ENCODE results near the gene VPS72.
"Not testable (repeated sequence)": the region's sequence is repeated elsewhere in the genome, so short reads cannot be mapped to it uniquely, and the experiment has no call there.

VPS72 gene

GRCh38 chr1:151189637-151190445 lies at the start of gene VPS72:
VPS72 (minus strand) TSS chr1:151190197; CDS start chr1:151190121, 76 bp downstream.
- DNase-seq (ENCODE audit: low spot score), result peak; percentile 85

- no peak for DNase-seq (ENCODE audit: low spot score)
Measured at GRCh38 chr1:151238467-151238739, 48.4 kb upstream of the VPS72 start.

GRCh38 chr1:151237678-151238466 lies 47.9 kb upstream of the VPS72 start:
- DNase-seq (ENCODE audit: low spot score), result no peak

- no peak for DNase-seq (ENCODE audit: low spot score)
Measured at GRCh38 chr1:151235235-151235634, 45.2 kb upstream of the VPS72 start.

GRCh38 chr1:151222130-151222529 lies 32.1 kb upstream of the VPS72 start:
- no peak for DNase-seq (ENCODE audit: low spot score)

- DNase-seq (ENCODE audit: low spot score), result no peak
Measured at GRCh38 chr1:151221616-151222015, 31.6 kb upstream of the VPS72 start.

- DNase-seq (ENCODE audit: low spot score), result no peak
Measured at GRCh38 chr1:151213560-151213959, 23.6 kb upstream of the VPS72 start.

- DNase-seq (ENCODE audit: low spot score), result no peak
Measured at GRCh38 chr1:151211972-151212705, 22.1 kb upstream of the VPS72 start.

GRCh38 chr1:151210830-151211229 lies 20.8 kb upstream of the VPS72 start:
- DNase-seq (ENCODE audit: low spot score), result no peak

- not testable (repeated sequence) for DNase-seq (ENCODE audit: low spot score)
Measured at GRCh38 chr1:151205381-151205965, 15.5 kb upstream of the VPS72 start.

- peak; percentile 57 for DNase-seq (ENCODE audit: low spot score)
Measured at GRCh38 chr1:151199873-151200581, 10.0 kb upstream of the VPS72 start.

- DNase-seq (ENCODE audit: low spot score), result peak; percentile 99
Measured at GRCh38 chr1:151198254-151199127, 8.5 kb upstream of the VPS72 start, which contains the start of gene PIP5K1A. PIP5K1A (plus strand) TSS chr1:151198552; CDS start chr1:151198997, 445 bp downstream.

- DNase-seq (ENCODE audit: low spot score), result no peak
Measured at GRCh38 chr1:151197863-151198253, 7.9 kb upstream of the VPS72 start.

- DNase-seq (ENCODE audit: low spot score), result peak; percentile 68
Measured at GRCh38 chr1:151196292-151196800, 6.3 kb upstream of the VPS72 start.

GRCh38 chr1:151194894-151195594 lies 5.0 kb upstream of the VPS72 start:
- not testable (repeated sequence) for DNase-seq (ENCODE audit: low spot score)

- no peak for DNase-seq (ENCODE audit: low spot score)
Measured at GRCh38 chr1:151193856-151194255, 3.9 kb upstream of the VPS72 start.

GRCh38 chr1:151193304-151193703 lies 3.3 kb upstream of the VPS72 start:
- DNase-seq (ENCODE audit: low spot score), result no peak

GRCh38 chr1:151192047-151192446 lies 2.0 kb upstream of the VPS72 start:
- DNase-seq (ENCODE audit: low spot score), result no peak

- not testable (repeated sequence) for DNase-seq (ENCODE audit: low spot score)
Measured at GRCh38 chr1:151188667-151189066, 1.3 kb downstream of the VPS72 start.

- DNase-seq (ENCODE audit: low spot score), result no peak
Measured at GRCh38 chr1:151187205-151187604, 2.8 kb downstream of the VPS72 start.

Measured in CD4-positive, alpha-beta T cell treated with Interleukin-15 for 4 hours (primary cell).